Right ventricle myocardium superior (tissue), 1 donor: Measurements from ENCODE around the gene FAM107B. TPM values are rescaled to one million over a fixed set of nuclear protein-coding genes. Genes with fewer than 3 reads are reported as not detected.

Experiments
- ATAC-seq: fragments of 200-7000 bp; cut with Tn5 transposase; one replicate; pipeline ENCODE4 v1.9.1; 2020; ENCODE audit warnings: mild to moderate bottlenecking; ENCODE audit not compliant: poor library complexity
- DNase-seq: peaks from one replicate; pipeline ENCODE4 v3.0.0-alpha.2; 2020
- intact Hi-C: fragments of 100-400 bp; cut with DNase I; formaldehyde crosslinking; loops from one replicate; pipeline ENCODE4 v1.11.2; 2022
- total RNA-seq: library from RNA; stranded (reverse); fragmentation: NEBNext Ultra II Directional; extraction: Animal tissue kit (Norgen Biotek cat#: 25700); gene quantifications from one replicate; pipeline ENCODE4 v1.2.1, GENCODE V29; 2021
- donor health status: DM: no; HTN: yes; CAD: no; lungs with severe emphysema.

FAM107B gene
- total RNA-seq, 1 donor from 2014 or later = 3.3 TPM

- intact Hi-C loops = no loop called here
- ATAC-seq = peak; percentile 46
- DNase-seq = no peak
Observed at GRCh38 chr10:14617852-14618251, 156.8 kb downstream of the FAM107B start.

GRCh38 chr10:14616955-14617730 lies 157.6 kb downstream of the FAM107B start:
- intact Hi-C loops = no loop called here
- ATAC-seq (no peak), DNase-seq (no peak)

GRCh38 chr10:14616465-14616864 lies 158.2 kb downstream of the FAM107B start:
- no peak for DNase-seq
- intact Hi-C loops = no loop called here
- no peak for ATAC-seq

GRCh38 chr10:14613588-14613920 lies 161.1 kb downstream of the FAM107B start:
- intact Hi-C loops = no loop called here
- ATAC-seq (no peak), DNase-seq (no peak)

- ATAC-seq (no peak), DNase-seq (no peak)
- intact Hi-C loops = no loop called here
Observed at GRCh38 chr10:14612873-14613587, 161.7 kb downstream of the FAM107B start.

GRCh38 chr10:14611968-14612693 lies 162.6 kb downstream of the FAM107B start:
- ATAC-seq = no peak
- no peak for DNase-seq
- intact Hi-C loops = no loop called here

GRCh38 chr10:14609178-14609577 lies 165.5 kb downstream of the FAM107B start:
- DNase-seq (no peak), ATAC-seq (no peak)
- intact Hi-C loops = no loop called here

GRCh38 chr10:14608381-14609001 lies 166.2 kb downstream of the FAM107B start:
- no peak for ATAC-seq
- no peak for DNase-seq
- intact Hi-C loops = no loop called here

- no peak for ATAC-seq
- intact Hi-C loops = no loop called here
- no peak for DNase-seq
Observed at GRCh38 chr10:14606633-14607032, 168.1 kb downstream of the FAM107B start.

- DNase-seq (no peak), ATAC-seq (no peak)
- intact Hi-C loops = no loop called here
Observed at GRCh38 chr10:14605231-14605925, 169.3 kb downstream of the FAM107B start.

GRCh38 chr10:14604181-14605142 lies 170.2 kb downstream of the FAM107B start:
- intact Hi-C loops = no loop called here
- ATAC-seq = peak; percentile 99
- DNase-seq = peak; percentile 90

GRCh38 chr10:14603534-14604102 lies 171.1 kb downstream of the FAM107B start:
- DNase-seq (no peak), ATAC-seq (peak; percentile 7)
- intact Hi-C loops = no loop called here

GRCh38 chr10:14602807-14603533 lies 171.7 kb downstream of the FAM107B start:
- ATAC-seq = no peak

GRCh38 chr10:14601872-14602725 lies 172.6 kb downstream of the FAM107B start:
- no peak for DNase-seq

More at GRCh38 chr10:14602807-14603533, 171.7 kb downstream of the FAM107B start:
- no peak for DNase-seq
- intact Hi-C loops = no loop called here

GRCh38 chr10:14601326-14601725 lies 173.4 kb downstream of the FAM107B start:
- intact Hi-C loops = no loop called here
- DNase-seq (no peak), ATAC-seq (no peak)

More at GRCh38 chr10:14601872-14602725, 172.6 kb downstream of the FAM107B start:
- intact Hi-C loops = no loop called here
- ATAC-seq = no peak

- DNase-seq (no peak), ATAC-seq (no peak)
- intact Hi-C loops = no loop called here
Observed at GRCh38 chr10:14600065-14600464, 174.6 kb downstream of the FAM107B start.
